IMR-90 (cell line): ENCODE data around the gene KRTAP12-3. TPM values are rescaled to one million over a fixed set of nuclear protein-coding genes. Genes with fewer than 3 reads are reported as not detected.

Experiments used
- ATAC-seq: fragments of 200-7000 bp; cut with Tn5 transposase; 2 replicates; pipeline ENCODE4 v1.9.1; 2020; ENCODE audit warnings: low read depth, mild to moderate bottlenecking, moderate library complexity
- BruUV-seq: library from RNA; stranded (reverse); fragments of 400-500 nt; replicated peaks from 2 replicates; lab custom pipeline; 2021; lab: Mats Ljungman, UMichigan
- CTCF ChIA-PET: fragments of 300-600 bp; formaldehyde crosslinking; extraction: SDS; loops from one replicate; lab custom pipeline; 2021; ENCODE audit warnings: antibody characterized with exemption; lab: Yijun Ruan, JAX
- POLR2A ChIA-PET: fragments of 300-600 bp; sonication (Branson Sonifier 250); formaldehyde crosslinking; loops from one replicate; lab custom pipeline; 2022; ENCODE audit warnings: antibody characterized with exemption; ENCODE audit not compliant: unreplicated experiment; lab: Charles Lee
- DNase-seq: peaks from one replicate; pipeline ENCODE4 v3.0.0; 2013
- H2AFZ ChIP-seq: replicated peaks from 2 replicates; pipeline ENCODE3; 2013; ENCODE audit warnings: low read length, mild to moderate bottlenecking; ENCODE audit not compliant: poor library complexity
- H2AK5ac ChIP-seq: 2 replicates; pipeline ENCODE4 v1.6.1; 2013; ENCODE audit warnings: low read depth, low read length, inconsistent platforms
- H2AK9ac ChIP-seq: replicated peaks from 2 replicates; pipeline ENCODE3; 2013; ENCODE audit warnings: mild to moderate bottlenecking, low read depth, low read length, moderate library complexity; ENCODE audit not compliant: poor library complexity
- H2BK120ac ChIP-seq: 2 replicates; pipeline ENCODE4 v1.6.1; 2013; ENCODE audit warnings: low read depth, low read length, inconsistent platforms
- H2BK15ac ChIP-seq: 3 replicates; pipeline ENCODE4 v1.6.1; 2013; ENCODE audit warnings: low read depth, low read length, inconsistent platforms
- H2BK20ac ChIP-seq: 2 replicates; pipeline ENCODE4 v1.6.1; 2013; ENCODE audit warnings: low read depth, mild to moderate bottlenecking, inconsistent platforms, low read length, moderate library complexity
- H2BK5ac ChIP-seq: 2 replicates; pipeline ENCODE4 v1.6.1; 2013; ENCODE audit warnings: mild to moderate bottlenecking, low read depth, low read length, inconsistent platforms; ENCODE audit not compliant: poor library complexity, severe bottlenecking
- H3K14ac ChIP-seq: replicated peaks from 2 replicates; pipeline ENCODE4 v1.6.1; 2013; ENCODE audit warnings: low read depth, low read length, inconsistent platforms
- H3K18ac ChIP-seq: 2 replicates; pipeline ENCODE4 v1.6.1; 2013; ENCODE audit warnings: low read depth, low read length, control low read depth
- H3K23ac ChIP-seq: 2 replicates; pipeline ENCODE4 v1.6.1; 2013; ENCODE audit warnings: low read depth, low read length, inconsistent platforms
- H3K27ac ChIP-seq: 2 replicates; pipeline ENCODE4 v1.5.1; 2013; ENCODE audit warnings: mild to moderate bottlenecking, control low read depth, low read length; ENCODE audit not compliant: insufficient read depth
- H3K27me3 ChIP-seq: 2 replicates; pipeline ENCODE4 v1.6.1; 2013; ENCODE audit warnings: low read length; ENCODE audit not compliant: control insufficient read depth, insufficient read depth
- H3K36me3 ChIP-seq: 2 replicates; pipeline ENCODE4 v1.6.1; 2013; ENCODE audit warnings: low read length, mixed read lengths; ENCODE audit not compliant: control insufficient read depth, insufficient read depth
- H3K4ac ChIP-seq: 2 replicates; pipeline ENCODE4 v1.6.1; 2013; ENCODE audit warnings: low read depth, low read length, inconsistent platforms
- H3K4me1 ChIP-seq: 2 replicates; pipeline ENCODE4 v1.6.1; 2013; ENCODE audit warnings: low read length, mixed read lengths; ENCODE audit not compliant: control insufficient read depth, insufficient read depth
- H3K4me2 ChIP-seq: 2 replicates; pipeline ENCODE4 v1.6.1; 2013; ENCODE audit warnings: low read depth, mild to moderate bottlenecking, control low read depth, low read length, moderate library complexity
- H3K4me3 ChIP-seq: 2 replicates; pipeline ENCODE4 v1.5.1; 2013; ENCODE audit warnings: low read depth, mild to moderate bottlenecking, control low read depth, low read length, moderate library complexity; ENCODE audit not compliant: insufficient read depth
- H3K56ac ChIP-seq: 2 replicates; pipeline ENCODE4 v1.6.1; 2013; ENCODE audit warnings: low read length, inconsistent platforms; ENCODE audit not compliant: insufficient read depth; ENCODE audit errors: extremely low read depth
- H3K79me1 ChIP-seq, 2 experiments: 2 replicates each; pipeline ENCODE4 v1.6.1; 2013; ENCODE audit warnings: low read length in 2 of 2, inconsistent platforms in 1 of 2, low read depth in 1 of 2
- H3K9ac ChIP-seq: 2 replicates; pipeline ENCODE4 v1.6.1; 2013; ENCODE audit warnings: low read depth, low read length, control low read depth
- H3K9me1 ChIP-seq: 2 replicates; pipeline ENCODE4 v1.6.1; 2013; ENCODE audit warnings: low read length, inconsistent platforms; ENCODE audit not compliant: insufficient read depth
- H3K9me3 ChIP-seq: 2 replicates; pipeline ENCODE4 v1.6.1; 2013; ENCODE audit warnings: low read length; ENCODE audit not compliant: control insufficient read depth, insufficient read depth
- H4K20me1 ChIP-seq: 2 replicates; pipeline ENCODE4 v1.6.1; 2013; ENCODE audit warnings: low read length, inconsistent platforms; ENCODE audit not compliant: insufficient read depth
- H4K5ac ChIP-seq: 2 replicates; pipeline ENCODE4 v1.6.1; 2013; ENCODE audit warnings: mild to moderate bottlenecking, low read depth, low read length, control low read depth
- H4K8ac ChIP-seq, 2 experiments: 2 replicates each; pipeline ENCODE4 v1.6.1; 2013; ENCODE audit warnings: low read depth in 2 of 2, low read length in 2 of 2, control low read depth in 1 of 2, inconsistent platforms in 1 of 2
- H4K91ac ChIP-seq: 2 replicates; pipeline ENCODE4 v1.6.1; 2013; ENCODE audit warnings: low read depth, low read length, inconsistent platforms; ENCODE audit not compliant: insufficient read depth
- CEBPB ChIP-seq: IDR thresholded peaks from 2 replicates; pipeline ENCODE4 v1.6.1; 2012; ENCODE audit warnings: low read depth, low read length, improper control_type of control experiment
- CHD1 ChIP-seq: IDR thresholded peaks from 2 replicates; pipeline ENCODE4 v1.6.1; 2012; ENCODE audit warnings: low read depth, low read length, improper control_type of control experiment
- MAFK ChIP-seq: IDR thresholded peaks from 2 replicates; pipeline ENCODE4 v1.6.1; 2012; ENCODE audit warnings: low read depth, low read length, improper control_type of control experiment
- MXI1 ChIP-seq: IDR thresholded peaks from 2 replicates; pipeline ENCODE4 v1.6.1; 2012; ENCODE audit warnings: low read depth, mild to moderate bottlenecking, low read length, moderate library complexity, borderline replicate concordance
- NFE2L2 ChIP-seq: fragments of 150-350 bp; IDR thresholded peaks from 2 replicates; pipeline ENCODE4 v1.6.1; 2016; ENCODE audit warnings: low read depth, mild to moderate bottlenecking, low read length
- POLR2A ChIP-seq: IDR thresholded peaks from 2 replicates; pipeline ENCODE4 v1.6.1; 2012; ENCODE audit warnings: mild to moderate bottlenecking, low read depth, low read length
- RCOR1 ChIP-seq: IDR thresholded peaks from 2 replicates; pipeline ENCODE4 v1.6.1; 2012; ENCODE audit warnings: mild to moderate bottlenecking, low read length, improper control_type of control experiment; ENCODE audit not compliant: insufficient replicate concordance
- RFX5 ChIP-seq: IDR thresholded peaks from 2 replicates; pipeline ENCODE4 v1.8.0; 2012; ENCODE audit warnings: low read depth, mild to moderate bottlenecking, low read length, moderate library complexity
- SMC3 ChIP-seq: fragments of 150-350 bp; IDR thresholded peaks from 2 replicates; pipeline ENCODE4 v1.6.1; 2016; ENCODE audit warnings: low read depth, mild to moderate bottlenecking, antibody characterized with exemption, low read length, moderate library complexity
- WGBS, 2 experiments: methylation state at CpG; one replicate each; pipeline versions ENCODE4 v1.1.5 to v1.1.7; 2013; ENCODE audit warnings: missing lambda C conversion rate in 2 of 2; ENCODE audit not compliant: insufficient read length in 1 of 2; ENCODE audit errors: extremely low coverage in 2 of 2; 5-methylcytosine and 5-hydroxymethylcytosine counted together
- dilution Hi-C: fragments of 300-500 bp; cut with HindIII; formaldehyde crosslinking; loops from one replicate; pipeline ENCODE4 v1.14.3; 2018; ENCODE audit warnings: low sequenced_read_pairs; ENCODE audit not compliant: unreplicated experiment
- in situ Hi-C: fragments of 300-500 bp; cut with MboI; formaldehyde crosslinking; loops from 3 replicates; pipeline ENCODE4 v1.14.3; 2019; ENCODE audit warnings: low sequenced_read_pairs, inconsistent platforms, mixed read lengths
- intact Hi-C: fragments of 100-400 bp; cut with micrococcal nuclease; formaldehyde crosslinking; loops from 2 replicates; pipeline ENCODE4 v1.10.0; 2022
- polyA plus RNA-seq, 3 experiments: library from polyadenylated mRNA; depleted of rRNA; stranded (reverse); fragments of >200 nt; gene quantifications; 2 replicates each; pipeline ENCODE4 v1.2.3, GENCODE V29; 2012; ENCODE audit warnings: low replicate concordance in 1 of 3
- total RNA-seq: library from RNA; depleted of rRNA; stranded (reverse); fragments of >200 nt; gene quantifications from 2 replicates; pipeline ENCODE4 v1.2.3, GENCODE V29; 2012

Gene KRTAP12-3
- total and polyA plus RNA-seq, 2 of the 4 experiments (the other 2 are of a cell fraction) = not detected

DNA sequence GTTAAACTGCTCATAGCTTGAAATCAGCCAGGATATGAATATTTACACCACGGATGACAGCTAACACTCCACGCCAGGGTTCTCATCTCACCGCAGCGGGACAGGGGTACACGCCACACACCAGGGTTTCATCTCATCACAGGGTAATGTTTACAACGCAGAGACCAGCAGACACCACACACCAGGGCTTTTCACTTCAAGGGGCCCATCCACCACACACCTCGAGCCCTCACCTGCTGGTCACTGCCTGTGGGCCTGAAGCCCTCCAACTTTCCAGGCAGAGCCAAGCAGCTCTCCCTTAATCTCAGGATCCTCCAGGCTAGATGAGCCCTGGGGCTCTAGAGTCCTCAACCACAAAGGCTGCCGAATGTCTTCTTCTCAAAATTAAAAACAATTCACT is 37.9 kb downstream of the KRTAP12-3 start:
- H3K9me3 ChIP-seq = no peaks in the 10 kb centered on the region; the same call in 1 of the 2 replicates
- H3K79me1 ChIP-seq = no peaks in the 10 kb centered on the region
- no peak overlapping the region for H2BK120ac ChIP-seq
- H3K27me3 ChIP-seq = peaks cover 40% of the 10 kb centered on the region
- ChIA-PET POLR2A (no interaction called here), CTCF (no interaction called here)
- H3K9me1 ChIP-seq = no peaks in the 10 kb centered on the region
- TF ChIP-seq CHD1 (no peak), MAFK (no peak), NFE2L2 (no peak), POLR2A (no peak), RCOR1 (no peak), CEBPB (no peak), RFX5 (no peak), MXI1 (no peak), SMC3 (no peak)
- no peak for DNase-seq
- H3K14ac ChIP-seq = no peak overlapping the region
- dilution Hi-C loops (no loop called here), in situ Hi-C loops (no loop called here), intact Hi-C loops (no loop called here)
- no peak overlapping the region for H3K4me2 ChIP-seq
- WGBS, 2 experiments = no CpG with 5 or more reads among the region's 8 CpGs
- H4K91ac ChIP-seq = no peak overlapping the region
- H2AK5ac ChIP-seq = no peak overlapping the region
- H3K23ac ChIP-seq = no peak overlapping the region
- no peaks in the 10 kb centered on the region for H4K20me1 ChIP-seq
- no peak overlapping the region for H3K18ac ChIP-seq
- ATAC-seq = no peak
- H2BK5ac ChIP-seq = no peak overlapping the region
- no peak overlapping the region for H3K4ac ChIP-seq
- BruUV-seq = no TSS peak
- H3K9ac ChIP-seq = no peak overlapping the region
- H3K4me1 ChIP-seq = no peaks in the 10 kb centered on the region
- H3K36me3 ChIP-seq = no peaks in the 10 kb centered on the region
- H2BK20ac ChIP-seq = no peak overlapping the region
- no peak overlapping the region for H2AK9ac ChIP-seq
- H3K4me3 ChIP-seq = no peak overlapping the region
- H3K27ac ChIP-seq = no peak overlapping the region
- no peak overlapping the region for H3K56ac ChIP-seq
- no peak overlapping the region for H4K5ac ChIP-seq
- no peak overlapping the region for H2AFZ ChIP-seq
- no peak overlapping the region for H4K8ac ChIP-seq
- no peak overlapping the region for H2BK15ac ChIP-seq
